ENCODE data around the gene SPTA1.

Gene SPTA1

GRCh38 chr1:158613764-158614163 is 72.8 kb downstream of the SPTA1 start:
- H3K27ac ChIP-seq, result no peak overlapping the region
- TF ChIP-seq ZFX (IDR thresholded peaks at IDR 0.05; ENCODE audit: borderline replicate concordance), result no peak
- TF ChIP-seq, protein P1, sequence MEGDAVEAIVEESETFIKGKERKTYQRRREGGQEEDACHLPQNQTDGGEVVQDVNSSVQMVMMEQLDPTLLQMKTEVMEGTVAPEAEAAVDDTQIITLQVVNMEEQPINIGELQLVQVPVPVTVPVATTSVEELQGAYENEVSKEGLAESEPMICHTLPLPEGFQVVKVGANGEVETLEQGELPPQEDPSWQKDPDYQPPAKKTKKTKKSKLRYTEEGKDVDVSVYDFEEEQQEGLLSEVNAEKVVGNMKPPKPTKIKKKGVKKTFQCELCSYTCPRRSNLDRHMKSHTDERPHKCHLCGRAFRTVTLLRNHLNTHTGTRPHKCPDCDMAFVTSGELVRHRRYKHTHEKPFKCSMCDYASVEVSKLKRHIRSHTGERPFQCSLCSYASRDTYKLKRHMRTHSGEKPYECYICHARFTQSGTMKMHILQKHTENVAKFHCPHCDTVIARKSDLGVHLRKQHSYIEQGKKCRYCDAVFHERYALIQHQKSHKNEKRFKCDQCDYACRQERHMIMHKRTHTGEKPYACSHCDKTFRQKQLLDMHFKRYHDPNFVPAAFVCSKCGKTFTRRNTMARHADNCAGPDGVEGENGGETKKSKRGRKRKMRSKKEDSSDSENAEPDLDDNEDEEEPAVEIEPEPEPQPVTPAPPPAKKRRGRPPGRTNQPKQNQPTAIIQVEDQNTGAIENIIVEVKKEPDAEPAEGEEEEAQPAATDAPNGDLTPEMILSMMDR (IDR thresholded peaks at IDR 0.05), result no peak

DNA sequence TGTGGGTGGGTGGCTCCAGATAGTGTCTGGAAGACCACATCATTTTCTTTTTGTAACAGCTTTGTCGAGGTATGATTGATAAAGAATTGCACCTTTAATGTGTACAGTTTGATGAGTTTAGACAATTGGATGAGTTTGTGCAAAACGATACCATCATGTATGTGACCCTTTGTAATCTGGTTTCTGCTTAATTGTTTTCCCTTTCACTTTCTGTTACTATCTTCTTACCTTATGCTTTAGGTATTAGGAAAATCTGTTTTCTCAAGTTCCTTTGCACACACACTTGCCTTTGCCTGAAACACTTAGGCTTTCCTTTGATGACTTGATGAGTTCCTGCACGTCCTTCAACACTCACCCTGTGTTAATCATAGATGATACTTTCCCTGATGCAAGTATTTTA is 74.6 kb downstream of the SPTA1 start:
- H3K27ac ChIP-seq, result no peak overlapping the region
- TF ChIP-seq, protein P1 (IDR thresholded peaks at IDR 0.05), result no peak
- no peak for TF ChIP-seq ZFX (IDR thresholded peaks at IDR 0.05; ENCODE audit: borderline replicate concordance)

DNA sequence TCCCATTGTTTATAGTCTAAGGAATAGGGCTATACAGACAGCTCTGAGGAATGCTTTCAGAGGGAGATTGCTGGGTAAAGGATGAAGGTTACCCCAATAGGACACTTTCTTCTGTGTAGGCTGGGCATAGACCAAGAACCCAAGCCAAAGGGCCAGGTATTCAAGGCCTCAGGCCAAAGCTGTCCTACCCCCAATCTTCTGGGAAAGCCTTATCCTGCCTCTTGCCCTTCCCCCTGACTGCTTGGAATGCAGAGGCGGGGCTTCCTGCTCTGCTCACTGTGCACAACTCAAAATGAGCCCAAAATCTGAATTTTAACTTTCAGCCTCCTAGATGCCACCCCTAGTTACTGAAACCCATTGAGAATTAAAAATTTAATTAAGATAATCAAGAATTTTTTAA is 79.2 kb downstream of the SPTA1 start:
- no peak for TF ChIP-seq ZFX (IDR thresholded peaks at IDR 0.05; ENCODE audit: borderline replicate concordance)
- TF ChIP-seq, protein P1 (IDR thresholded peaks at IDR 0.05), result no peak
- H3K27ac ChIP-seq, result no peak overlapping the region

- TF ChIP-seq, protein P1 (IDR thresholded peaks at IDR 0.05), result no peak
- no peak for TF ChIP-seq ZFX (IDR thresholded peaks at IDR 0.05; ENCODE audit: borderline replicate concordance)
- H3K27ac ChIP-seq, result no peak within 1 kb of the TSS
Measured at GRCh38 chr1:158604968-158605367, 81.5 kb downstream of the SPTA1 start, which contains the start of gene OR10Z1. Gene OR10Z1, plus strand, starts transcription at chr1:158605268. Its CDS starts 1,171 bp downstream, at chr1:158606439.

DNA sequence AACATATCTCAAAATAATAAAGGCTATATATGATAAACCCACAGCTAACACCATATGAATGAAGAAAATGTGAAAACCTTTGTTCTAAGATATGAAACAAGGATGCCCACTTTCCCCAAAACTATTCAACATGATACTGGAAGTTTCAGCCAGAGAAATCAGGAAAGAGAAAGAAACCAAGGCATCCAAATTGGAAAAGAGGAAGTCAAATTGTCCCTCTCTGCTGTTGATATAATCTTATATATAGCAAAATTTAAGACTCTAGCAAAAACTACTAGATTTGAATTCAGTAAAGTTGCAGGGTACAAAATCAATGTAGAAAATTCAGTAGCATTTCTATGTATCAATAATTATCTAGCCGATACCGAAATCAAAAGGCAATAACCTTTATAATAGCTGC is 85.8 kb downstream of the SPTA1 start:
- no peak for TF ChIP-seq ZFX (IDR thresholded peaks at IDR 0.05; ENCODE audit: borderline replicate concordance)
- TF ChIP-seq, protein P1 (IDR thresholded peaks at IDR 0.05), result no peak

GRCh38 chr1:158586942-158587341 is 99.6 kb downstream of the SPTA1 start:
- TF ChIP-seq ZFX (IDR thresholded peaks at IDR 0.05; ENCODE audit: borderline replicate concordance), result no peak
- TF ChIP-seq, protein P1 (IDR thresholded peaks at IDR 0.05), result no peak
- no peak overlapping the region for H3K27ac ChIP-seq

More for the DNA sequence above, 85.8 kb downstream of the SPTA1 start:
- H3K27ac ChIP-seq, result no peak overlapping the region

DNA sequence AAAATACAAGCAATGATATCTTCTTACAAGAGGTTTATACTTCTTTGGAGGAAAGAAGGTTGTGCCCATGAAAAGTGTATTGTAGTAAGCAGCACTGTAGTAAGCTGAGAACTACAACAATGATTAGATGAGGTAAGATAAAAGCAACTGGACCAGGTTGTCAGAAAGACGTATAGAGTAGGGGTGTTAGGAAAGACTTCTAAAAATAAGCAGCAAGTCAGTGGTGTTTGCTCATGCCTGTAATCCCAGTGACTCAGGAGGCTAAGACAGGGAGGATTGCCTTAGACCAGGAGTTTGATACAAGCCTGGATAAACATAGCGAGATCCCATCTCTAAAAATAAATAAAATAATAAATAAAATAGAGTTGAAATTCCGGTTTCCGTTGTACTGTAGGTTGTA is 102.6 kb downstream of the SPTA1 start:
- H3K27ac ChIP-seq, result no peak overlapping the region
- TF ChIP-seq ZFX (IDR thresholded peaks at IDR 0.05; ENCODE audit: borderline replicate concordance), result no peak
- TF ChIP-seq, protein P1 (IDR thresholded peaks at IDR 0.05), result no peak

Data from 22Rv1 (cell line).